Measurements from ENCODE around the gene WDSUB1.

The WDSUB1 gene

DNA sequence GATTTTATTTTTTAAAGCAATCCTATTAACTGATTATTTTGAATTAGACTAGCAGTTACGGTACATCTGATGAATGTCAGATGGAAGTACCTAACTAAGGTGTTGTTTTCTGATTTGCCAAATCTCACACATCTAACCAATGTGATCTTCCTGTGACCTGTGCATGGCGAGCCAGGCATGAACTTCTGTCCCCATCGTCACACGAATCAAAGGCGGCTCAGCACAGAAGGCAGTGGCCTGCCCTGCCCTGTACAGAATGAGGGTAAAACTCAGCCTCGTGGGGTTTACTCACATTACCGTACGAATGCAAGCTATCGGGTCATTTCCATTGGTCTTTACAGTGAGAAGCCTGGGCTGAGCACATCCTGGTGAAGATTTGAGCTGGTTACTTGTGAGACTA lies 87.3 kb downstream of the WDSUB1 start:
- DNase-seq (ENCODE audit: low read depth, low spot score): no peak

- DNase-seq (ENCODE audit: low read depth, low spot score): no peak
These were observed 90.0 kb downstream of the WDSUB1 start for GRCh38 chr2:159196393-159196925.

- DNase-seq (ENCODE audit: low read depth, low spot score): no peak
These were observed 90.8 kb downstream of the WDSUB1 start for GRCh38 chr2:159195697-159196096.

DNA sequence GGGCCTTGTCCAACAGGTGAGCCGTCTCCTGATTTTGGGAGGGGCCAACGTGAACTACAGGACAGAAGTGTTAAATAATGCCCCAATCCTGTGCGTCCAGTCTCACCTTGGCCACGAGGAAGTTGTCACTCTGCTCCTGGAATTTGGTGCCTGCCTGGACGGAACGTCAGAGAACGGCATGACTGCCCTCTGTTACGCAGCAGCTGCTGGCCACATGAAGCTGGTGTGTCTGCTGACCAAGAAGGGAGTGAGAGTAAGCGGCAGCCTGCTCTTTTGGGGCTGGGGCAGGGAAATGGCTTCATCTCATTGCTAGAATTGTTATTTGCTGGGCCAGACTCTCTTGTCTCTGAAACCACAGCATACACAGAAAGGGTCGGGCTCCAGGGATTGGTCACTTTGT lies 92.3 kb downstream of the WDSUB1 start:
- no peak for DNase-seq (ENCODE audit: low read depth, low spot score)

DNA sequence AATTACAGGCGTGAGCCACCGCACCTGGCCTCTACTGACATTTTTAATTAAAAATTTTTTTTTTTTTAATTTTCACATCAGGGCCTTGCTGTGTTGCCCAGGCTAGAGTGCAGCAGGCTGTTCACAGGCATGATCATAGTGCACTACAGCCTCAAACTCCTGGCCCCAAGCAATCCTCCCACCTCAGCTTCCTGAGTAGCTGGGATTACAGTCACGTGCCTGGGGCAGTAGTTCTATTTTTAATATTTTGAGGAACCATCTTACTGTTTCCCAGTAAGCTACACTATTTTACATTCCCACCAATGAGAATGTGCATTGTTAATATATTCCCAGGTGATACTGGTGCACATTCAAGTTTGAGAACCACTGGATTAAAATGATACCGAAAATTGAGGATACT lies 92.7 kb downstream of the WDSUB1 start:
- no peak for DNase-seq (ENCODE audit: low read depth, low spot score)

- no peak for DNase-seq (ENCODE audit: low read depth, low spot score)
These were observed 94.1 kb downstream of the WDSUB1 start for GRCh38 chr2:159192371-159192918.

- DNase-seq (ENCODE audit: low read depth, low spot score): no peak
These were observed 98.1 kb downstream of the WDSUB1 start for GRCh38 chr2:159188449-159188848.

GRCh38 chr2:159187106-159187505 lies 99.4 kb downstream of the WDSUB1 start:
- DNase-seq (ENCODE audit: low read depth, low spot score): no peak

GRCh38 chr2:159186462-159186861 lies 100.0 kb downstream of the WDSUB1 start:
- DNase-seq (ENCODE audit: low read depth, low spot score): no peak
